Esophagus muscularis mucosa (tissue), 4 donors: Measurements from ENCODE around the gene DUSP10.

ENCODE experiments used
- EP300 ChIP-seq: sonication (generic); formaldehyde crosslinking; IDR thresholded peaks from one replicate; pipeline ENCODE4 v1.6.1; 2017; ENCODE audit warnings: antibody characterized with exemption
- POLR2A ChIP-seq: fragments of 450-650 bp; IDR thresholded peaks from one replicate; pipeline ENCODE4 v1.6.1; 2017; ENCODE audit warnings: antibody characterized with exemption, moderate library complexity, mild to moderate bottlenecking, low read depth
- POLR2AphosphoS5 ChIP-seq, 2 donors: sonication (generic); formaldehyde crosslinking; IDR thresholded peaks; one replicate each; pipeline ENCODE4 v1.6.1; 2017; ENCODE audit warnings: antibody characterized with exemption in 2 of 2
- TF ChIP-seq, protein P1 (sequence below), 3 experiments: fragments of 200-600 bp in 2 of 3; fragments of 450-650 bp in 1 of 3; sonication (generic) in 2 of 3; IDR thresholded peaks; one replicate each; pipeline ENCODE4 v1.5.1; 2017 to 2019; ENCODE audit warnings: antibody characterized with exemption in 3 of 3, mild to moderate bottlenecking in 2 of 3, moderate library complexity in 1 of 3

DNA sequence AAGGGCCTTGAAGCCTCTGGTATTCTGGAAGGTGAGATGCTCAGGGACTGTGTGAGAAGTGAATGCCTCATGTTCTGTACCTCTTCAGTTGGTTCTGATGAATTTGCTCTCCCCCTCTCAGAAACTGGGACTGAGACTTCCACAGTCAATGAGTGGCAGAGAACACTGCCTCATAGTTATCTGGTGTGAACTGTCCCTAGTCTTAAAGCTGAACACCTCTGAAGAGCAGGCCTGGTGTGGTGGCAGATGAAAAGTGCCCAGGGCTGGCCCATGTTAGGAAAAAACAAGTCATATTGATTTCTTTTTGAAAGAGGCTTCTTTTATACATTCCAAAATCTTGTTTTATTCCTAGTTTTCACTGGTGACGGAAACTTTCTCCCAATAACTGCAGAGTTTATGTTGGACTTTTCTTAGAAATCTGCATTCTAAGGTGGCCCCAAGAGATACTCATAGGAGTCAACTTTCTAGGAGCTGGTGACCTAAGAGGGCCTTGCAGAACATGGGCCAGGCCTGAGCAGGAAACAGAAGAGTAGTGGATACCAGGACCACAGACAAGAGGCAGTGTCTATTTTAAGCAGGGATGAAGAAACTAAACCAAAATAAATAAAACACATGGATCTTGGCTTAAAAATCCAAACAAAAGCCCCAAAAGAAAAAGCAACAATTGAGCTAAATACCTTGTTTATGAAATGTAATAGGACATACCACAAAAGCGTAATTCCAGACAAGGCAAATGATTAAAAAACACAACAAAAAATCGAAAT lies 19.5 kb downstream of the DUSP10 start:
- TF ChIP-seq POLR2AphosphoS5 (IDR thresholded peaks at IDR 0.05), result no peak
- TF ChIP-seq POLR2A, result no peak
- TF ChIP-seq, protein P1, sequence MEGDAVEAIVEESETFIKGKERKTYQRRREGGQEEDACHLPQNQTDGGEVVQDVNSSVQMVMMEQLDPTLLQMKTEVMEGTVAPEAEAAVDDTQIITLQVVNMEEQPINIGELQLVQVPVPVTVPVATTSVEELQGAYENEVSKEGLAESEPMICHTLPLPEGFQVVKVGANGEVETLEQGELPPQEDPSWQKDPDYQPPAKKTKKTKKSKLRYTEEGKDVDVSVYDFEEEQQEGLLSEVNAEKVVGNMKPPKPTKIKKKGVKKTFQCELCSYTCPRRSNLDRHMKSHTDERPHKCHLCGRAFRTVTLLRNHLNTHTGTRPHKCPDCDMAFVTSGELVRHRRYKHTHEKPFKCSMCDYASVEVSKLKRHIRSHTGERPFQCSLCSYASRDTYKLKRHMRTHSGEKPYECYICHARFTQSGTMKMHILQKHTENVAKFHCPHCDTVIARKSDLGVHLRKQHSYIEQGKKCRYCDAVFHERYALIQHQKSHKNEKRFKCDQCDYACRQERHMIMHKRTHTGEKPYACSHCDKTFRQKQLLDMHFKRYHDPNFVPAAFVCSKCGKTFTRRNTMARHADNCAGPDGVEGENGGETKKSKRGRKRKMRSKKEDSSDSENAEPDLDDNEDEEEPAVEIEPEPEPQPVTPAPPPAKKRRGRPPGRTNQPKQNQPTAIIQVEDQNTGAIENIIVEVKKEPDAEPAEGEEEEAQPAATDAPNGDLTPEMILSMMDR (IDR thresholded peaks at IDR 0.05), result no peak
- TF ChIP-seq EP300, result no peak
